H9 (cell line): ENCODE measurements around the gene ERC2. TPM values are rescaled to one million over a fixed set of nuclear protein-coding genes. Genes with fewer than 3 reads are reported as not detected.

Experiments
- DNase-seq: peaks from one replicate; pipeline ENCODE4 v3.0.0-alpha.2; 2017
- H2AFZ ChIP-seq: one replicate; pipeline ENCODE4 v1.6.1; 2013; ENCODE audit warnings: mild to moderate bottlenecking, low read length, control low read depth, moderate library complexity
- H2AK5ac ChIP-seq: 2 replicates; pipeline ENCODE4 v1.6.1; 2013; ENCODE audit warnings: low read length, control low read depth, mixed read lengths; ENCODE audit not compliant: insufficient read length
- H2BK120ac ChIP-seq: one replicate; pipeline ENCODE4 v1.6.1; 2013; ENCODE audit warnings: low read depth, mild to moderate bottlenecking, low read length, control low read depth, inconsistent platforms; ENCODE audit not compliant: poor library complexity, severe bottlenecking
- H2BK12ac ChIP-seq: 2 replicates; pipeline ENCODE4 v1.6.1; 2013; ENCODE audit warnings: low read length, control low read depth, mixed read lengths, low read depth; ENCODE audit not compliant: insufficient read length
- H2BK15ac ChIP-seq: 2 replicates; pipeline ENCODE4 v1.6.1; 2013; ENCODE audit warnings: low read depth, low read length, control low read depth
- H2BK20ac ChIP-seq: one replicate; pipeline ENCODE4 v1.6.1; 2013; ENCODE audit warnings: low read depth, mild to moderate bottlenecking, low read length, control low read depth, inconsistent platforms; ENCODE audit not compliant: poor library complexity, severe bottlenecking
- H2BK5ac ChIP-seq: 2 replicates; pipeline ENCODE4 v1.6.1; 2013; ENCODE audit warnings: low read length, control low read depth, mixed read lengths; ENCODE audit not compliant: insufficient read length
- H3K14ac ChIP-seq: 2 replicates; pipeline ENCODE4 v1.6.1; 2013; ENCODE audit warnings: low read length, control low read depth; ENCODE audit not compliant: insufficient read depth
- H3K18ac ChIP-seq: 2 replicates; pipeline ENCODE4 v1.6.1; 2013; ENCODE audit warnings: low read depth, mild to moderate bottlenecking, mixed read lengths, low read length, control low read depth; ENCODE audit not compliant: insufficient read length
- H3K23ac ChIP-seq: 2 replicates; pipeline ENCODE4 v1.6.1; 2013; ENCODE audit warnings: low read length, control low read depth, mixed read lengths, low read depth; ENCODE audit not compliant: insufficient read length
- H3K23me2 ChIP-seq: 2 replicates; pipeline ENCODE4 v1.6.1; 2013; ENCODE audit warnings: low read depth, mild to moderate bottlenecking, mixed read lengths, low read length, control low read depth; ENCODE audit not compliant: insufficient read length, poor library complexity, severe bottlenecking
- H3K27ac ChIP-seq: 2 replicates; pipeline ENCODE4 v1.5.1; 2013; ENCODE audit warnings: low read length, control low read depth, mixed read lengths, low read depth; ENCODE audit not compliant: insufficient read length
- H3K27me3 ChIP-seq: 2 replicates; pipeline ENCODE4 v1.6.1; 2013; ENCODE audit warnings: low read length, control low read depth, inconsistent platforms; ENCODE audit not compliant: insufficient read depth
- H3K4ac ChIP-seq: 2 replicates; pipeline ENCODE4 v1.6.1; 2013; ENCODE audit warnings: low read depth, mild to moderate bottlenecking, control low read depth, inconsistent platforms, low read length, moderate library complexity
- H3K4me1 ChIP-seq: 2 replicates; pipeline ENCODE4 v1.6.1; 2013; ENCODE audit warnings: low read length, control low read depth, inconsistent platforms; ENCODE audit not compliant: insufficient read depth
- H3K4me2 ChIP-seq: 2 replicates; pipeline ENCODE4 v1.6.1; 2013; ENCODE audit warnings: low read length, control low read depth, mixed read lengths; ENCODE audit not compliant: insufficient read length, insufficient read depth
- H3K56ac ChIP-seq: 2 replicates; pipeline ENCODE4 v1.6.1; 2013; ENCODE audit warnings: low read depth, mild to moderate bottlenecking, mixed read lengths, low read length, control low read depth; ENCODE audit not compliant: insufficient read length
- H3K79me1 ChIP-seq: 2 replicates; pipeline ENCODE4 v1.6.1; 2013; ENCODE audit warnings: low read depth, mild to moderate bottlenecking, moderate library complexity, low read length, control low read depth, inconsistent platforms; ENCODE audit not compliant: insufficient read depth, poor library complexity, severe bottlenecking
- H3K79me2 ChIP-seq: 2 replicates; pipeline ENCODE4 v1.6.1; 2013; ENCODE audit warnings: low read length, control low read depth, inconsistent platforms; ENCODE audit not compliant: insufficient read depth
- H3K9ac ChIP-seq: 2 replicates; pipeline ENCODE4 v1.6.1; 2013; ENCODE audit warnings: low read length, control low read depth, mixed read lengths; ENCODE audit not compliant: insufficient read length; ENCODE audit errors: extremely low read depth
- H3K9me3 ChIP-seq: one replicate; pipeline ENCODE4 v1.6.1; 2013; ENCODE audit warnings: low read depth, low read length, inconsistent platforms; ENCODE audit not compliant: control insufficient read depth
- H3T11ph ChIP-seq: one replicate; pipeline ENCODE4 v1.6.1; 2013; ENCODE audit warnings: mild to moderate bottlenecking, low read length, control low read depth, inconsistent platforms
- H4K20me1 ChIP-seq: one replicate; pipeline ENCODE4 v1.6.1; 2013; ENCODE audit not compliant: control insufficient read depth, insufficient read length, insufficient read depth
- H4K5ac ChIP-seq: 2 replicates; pipeline ENCODE4 v1.6.1; 2013; ENCODE audit warnings: low read depth, mild to moderate bottlenecking, mixed read lengths, low read length, control low read depth; ENCODE audit not compliant: insufficient read length
- H4K8ac ChIP-seq: replicated peaks from 2 replicates; pipeline ENCODE4 v1.6.1; 2013; ENCODE audit warnings: low read length, control low read depth, mixed read lengths, low read depth; ENCODE audit not compliant: insufficient read length
- H4K91ac ChIP-seq: 2 replicates; pipeline ENCODE4 v1.6.1; 2013; ENCODE audit warnings: low read depth, mild to moderate bottlenecking, moderate library complexity, mixed read lengths, low read length, control low read depth; ENCODE audit not compliant: insufficient read length
- H3K27ac Mint-ChIP-seq, 3 experiments: 2 replicates in 2 of 3; 3 replicates in 1 of 3; pipeline ENCODE4 v1.8.0; 2020 to 2021; ENCODE audit warnings: mixed read lengths in 3 of 3, mild to moderate bottlenecking in 1 of 3, moderate library complexity in 1 of 3
- H3K27me3 Mint-ChIP-seq: 2 replicates; pipeline ENCODE4 v1.8.0; 2021; ENCODE audit warnings: low read depth, mild to moderate bottlenecking, moderate library complexity, mixed read lengths
- H3K36me3 Mint-ChIP-seq, 3 experiments: 2 replicates in 2 of 3; 3 replicates in 1 of 3; pipeline ENCODE4 v1.8.0; 2020 to 2021; ENCODE audit warnings: low read depth in 3 of 3, mixed read lengths in 3 of 3; ENCODE audit not compliant: insufficient read depth in 1 of 3
- H3K4me1 Mint-ChIP-seq, 2 experiments: 2 replicates each; pipeline ENCODE4 v1.8.0; 2020; ENCODE audit warnings: mixed read lengths in 2 of 2
- H3K4me3 Mint-ChIP-seq, 2 experiments: 2 replicates in 1 of 2; 3 replicates in 1 of 2; pipeline ENCODE4 v1.8.0; 2020 to 2021; ENCODE audit warnings: mild to moderate bottlenecking in 2 of 2, mixed read lengths in 2 of 2, moderate library complexity in 1 of 2
- H3K9me3 Mint-ChIP-seq, 2 experiments: 2 replicates in 1 of 2; 3 replicates in 1 of 2; pipeline ENCODE4 v1.8.0; 2020; ENCODE audit warnings: mild to moderate bottlenecking in 2 of 2, mixed read lengths in 2 of 2, moderate library complexity in 1 of 2
- CTCF ChIP-seq: fragments of 200-600 bp; sonication (generic); conservative IDR thresholded peaks from 3 replicates; pipeline ENCODE4 v1.8.0; 2021; ENCODE audit warnings: antibody characterized with exemption, mild to moderate bottlenecking
- WGBS: extraction: QIAGEN DNeasy Blood & Tissue Kit; methylation state at CpG from one replicate; pipeline ENCODE4 v1.1.7; 2013; ENCODE audit warnings: missing lambda C conversion rate, low lambda C conversion rate, mixed read lengths; ENCODE audit not compliant: insufficient read length; ENCODE audit errors: extremely low coverage; 5-methylcytosine and 5-hydroxymethylcytosine counted together
- total RNA-seq: library from RNA; stranded (reverse); gene quantifications from 2 replicates; pipeline ENCODE4 v1.2.1, GENCODE V29; 2021

The ERC2 gene
- total RNA-seq, 1 experiment from 2014 or later, result 15.4 TPM

GRCh38 chr3:56295161-56295560, 173.1 kb downstream of the ERC2 start:
- Histone ChIP-seq H4K20me1 (no peaks in the 10 kb centered on the region), H2BK120ac (no peak overlapping the region), H3K18ac (no peak overlapping the region), H3K9me3 (no peaks in the 10 kb centered on the region), H3T11ph (no peak overlapping the region), H4K5ac (no peak overlapping the region), H3K4me1 (no peaks in the 10 kb centered on the region), H2AFZ (no peak overlapping the region), H3K23ac (no peak overlapping the region), H3K27ac (no peak overlapping the region), H3K4me2 (no peak overlapping the region), H3K56ac (no peak overlapping the region), H2BK5ac (no peak overlapping the region), H2AK5ac (no peak overlapping the region), H3K4ac (no peak overlapping the region), H4K91ac (no peak overlapping the region), H3K27me3 (no peaks in the 10 kb centered on the region), H2BK20ac (no peak overlapping the region), H3K14ac (no peak overlapping the region), H2BK15ac (no peak overlapping the region), H4K8ac (no peak overlapping the region), H3K9ac (no peak overlapping the region), H3K79me1 (no peaks in the 10 kb centered on the region), H3K23me2 (no peaks in the 10 kb centered on the region), H2BK12ac (no peak overlapping the region), H3K79me2 (no peaks in the 10 kb centered on the region)
- Mint-ChIP-seq H3K9me3 (no peaks in the 10 kb centered on the region), H3K36me3 (peaks cover 9 to 18% (median 11%) of the 10 kb centered on the region in 3 experiments; a peak in 6 of 7 replicates), H3K27ac (no peak overlapping the region), H3K27me3 (no peaks in the 10 kb centered on the region), H3K4me3 (no peak overlapping the region; a peak in 1 of 5 replicates), H3K4me1 (peaks cover 16 to 18% of the 10 kb centered on the region in 2 experiments)
- WGBS, result no CpG with 5 or more reads among the region's 2 CpGs
- TF ChIP-seq CTCF, result no peak
- DNase-seq, result no peak
